ENCODE results near the gene TAF15.

Gene TAF15

GRCh38 chr17:35807371-35808144 lies 1.7 kb upstream of the TAF15 start:
- peaks cover 3 to 5% of the 10 kb centered on the region in 2 experiments for H3K4me1 ChIP-seq (ENCODE audit: control insufficient read depth in 1 of 2, insufficient read depth in 2 of 2, low read length in 2 of 2)
- H3K79me1 ChIP-seq (ENCODE audit: low read length): peaks cover 8% of the 10 kb centered on the region
- no peak overlapping the region for H2BK5ac ChIP-seq (ENCODE audit: low read depth, low read length, poor library complexity)
- no peak overlapping the region for H3K4me3 ChIP-seq (ENCODE audit: low read depth, low read length)
- H3K9ac ChIP-seq (ENCODE audit: low read length): no peak overlapping the region
- no peak overlapping the region for H2AK5ac ChIP-seq (ENCODE audit: low read length)
- no peak overlapping the region for H3K14ac ChIP-seq (ENCODE audit: low read length)
- H3K18ac ChIP-seq (ENCODE audit: low read length): no peak overlapping the region
- no peak overlapping the region for H3K4me2 ChIP-seq (ENCODE audit: low read length)
- no peak overlapping the region for H3K4ac ChIP-seq (ENCODE audit: low read depth, low read length)
- peaks cover 11% of the 10 kb centered on the region for H3K79me2 ChIP-seq (ENCODE audit: control insufficient read depth, insufficient read depth, low read length, poor library complexity)
- DNase-seq: no peak
- H4K91ac ChIP-seq (ENCODE audit: low read depth, low read length): no peak overlapping the region
- H2BK120ac ChIP-seq (ENCODE audit: insufficient read depth, low read length, poor library complexity): no peak overlapping the region
- no peak overlapping the region for H2AFZ ChIP-seq (ENCODE audit: insufficient read depth, low read length, poor library complexity)
- WGBS (ENCODE audit: extremely low coverage, insufficient coverage, insufficient read length): no CpG with 5 or more reads among the region's 7 CpGs
- H3K9me3 ChIP-seq (ENCODE audit: insufficient read depth, low read depth, low read length): peaks cover 1% of the 10 kb centered on the region
- no peak overlapping the region for H4K12ac ChIP-seq (ENCODE audit: low read depth, low read length)
- no peak overlapping the region for H3K27ac ChIP-seq (ENCODE audit: low read depth, low read length)
- no peak overlapping the region for H2BK12ac ChIP-seq (ENCODE audit: low read length)
- H3K23ac ChIP-seq (ENCODE audit: low read length): no peak overlapping the region
- no peak overlapping the region for H4K8ac ChIP-seq (ENCODE audit: low read depth, low read length)
- H3K36me3 ChIP-seq (ENCODE audit: control insufficient read depth in 1 of 2, insufficient read depth in 2 of 2, low read length in 2 of 2): no peaks in the 10 kb centered on the region
- H3K27me3 ChIP-seq (ENCODE audit: insufficient read depth, low read length): no peaks in the 10 kb centered on the region

GRCh38 chr17:35808240-35808961 lies 883 bp upstream of the TAF15 start:
- Histone ChIP-seq H3K27ac (ENCODE audit: low read depth, low read length) (no peak overlapping the region), H3K9ac (ENCODE audit: low read length) (no peak overlapping the region), H2BK12ac (ENCODE audit: low read length) (no peak overlapping the region), H3K4me2 (ENCODE audit: low read length) (peak overlapping the region; percentile 72), H3K27me3 (ENCODE audit: insufficient read depth, low read length) (no peaks in the 10 kb centered on the region), H3K9me3 (ENCODE audit: insufficient read depth, low read depth, low read length) (peaks cover 1% of the 10 kb centered on the region), H4K12ac (ENCODE audit: low read depth, low read length) (no peak overlapping the region), H3K79me1 (ENCODE audit: low read length) (peaks cover 8% of the 10 kb centered on the region), H2BK5ac (ENCODE audit: low read depth, low read length, poor library complexity) (no peak overlapping the region), H2AFZ (ENCODE audit: insufficient read depth, low read length, poor library complexity) (peak overlapping the region; percentile 59), H2AK5ac (ENCODE audit: low read length) (no peak overlapping the region), H3K4me3 (ENCODE audit: low read depth, low read length) (no peak overlapping the region), H3K36me3 (ENCODE audit: control insufficient read depth in 1 of 2, insufficient read depth in 2 of 2, low read length in 2 of 2) (no peaks in the 10 kb centered on the region), H3K4ac (ENCODE audit: low read depth, low read length) (no peak overlapping the region), H3K14ac (ENCODE audit: low read length) (no peak overlapping the region), H2BK120ac (ENCODE audit: insufficient read depth, low read length, poor library complexity) (no peak overlapping the region), H4K8ac (ENCODE audit: low read depth, low read length) (peak overlapping the region; percentile 37), H3K18ac (ENCODE audit: low read length) (no peak overlapping the region), H3K79me2 (ENCODE audit: control insufficient read depth, insufficient read depth, low read length, poor library complexity) (peaks cover 17% of the 10 kb centered on the region), H3K23ac (ENCODE audit: low read length) (no peak overlapping the region), H4K91ac (ENCODE audit: low read depth, low read length) (peak overlapping the region; percentile 52), H3K4me1 (ENCODE audit: control insufficient read depth in 1 of 2, insufficient read depth in 2 of 2, low read length in 2 of 2) (peaks cover 3 to 5% of the 10 kb centered on the region in 2 experiments)
- no peak for DNase-seq
- no CpG with 5 or more reads among the region's 19 CpGs for WGBS (ENCODE audit: extremely low coverage, insufficient coverage, insufficient read length)

DNA sequence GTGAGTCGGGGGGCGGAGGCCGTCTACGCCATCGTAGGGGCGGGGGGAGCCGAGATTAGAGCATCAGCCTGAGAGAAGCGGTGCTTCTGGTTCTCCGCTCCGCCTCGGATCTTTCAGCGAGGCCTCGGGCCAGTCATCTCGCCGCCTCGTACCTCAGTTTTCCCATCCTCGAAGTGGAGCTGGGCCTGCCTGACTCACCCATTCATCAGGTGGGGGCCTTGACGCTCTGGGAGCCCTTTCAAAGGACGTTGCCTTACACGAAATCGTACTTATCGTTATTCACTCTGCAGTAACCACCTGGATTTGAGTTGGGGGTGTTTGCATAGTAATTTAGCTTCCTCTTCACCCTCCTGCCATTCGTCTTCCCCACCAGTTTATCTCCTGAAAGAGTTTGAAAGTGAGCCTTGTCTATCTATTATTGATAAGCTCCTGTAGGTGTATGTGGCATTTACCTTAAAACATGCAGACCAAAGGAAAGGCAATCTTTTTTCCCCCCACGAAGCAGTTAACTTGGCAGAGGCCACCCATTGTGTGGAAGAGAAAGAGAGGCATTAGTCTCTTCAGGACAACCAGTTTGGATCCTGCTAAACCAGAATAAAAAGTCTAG lies 674 bp downstream of the TAF15 start:
- H3K9me3 ChIP-seq (ENCODE audit: insufficient read depth, low read depth, low read length): peaks cover 1% of the 10 kb centered on the region
- H3K27ac ChIP-seq (ENCODE audit: low read depth, low read length): peak overlapping the region; percentile 95
- DNase-seq: peak; percentile 20 to 41
- no peaks in the 10 kb centered on the region for H3K27me3 ChIP-seq (ENCODE audit: insufficient read depth, low read length)
- H4K8ac ChIP-seq (ENCODE audit: low read depth, low read length): peak overlapping the region; percentile 86
- H2BK12ac ChIP-seq (ENCODE audit: low read length): no peak overlapping the region
- H3K4ac ChIP-seq (ENCODE audit: low read depth, low read length): peak overlapping the region; percentile 64
- peak overlapping the region; percentile 86 for H3K4me2 ChIP-seq (ENCODE audit: low read length)
- no peak overlapping the region for H3K23ac ChIP-seq (ENCODE audit: low read length)
- H3K18ac ChIP-seq (ENCODE audit: low read length): peak overlapping the region; percentile 92
- peak overlapping the region; percentile 26 for H2AFZ ChIP-seq (ENCODE audit: insufficient read depth, low read length, poor library complexity)
- peaks cover 3 to 5% of the 10 kb centered on the region in 2 experiments for H3K4me1 ChIP-seq (ENCODE audit: control insufficient read depth in 1 of 2, insufficient read depth in 2 of 2, low read length in 2 of 2)
- H3K4me3 ChIP-seq (ENCODE audit: low read depth, low read length): peak overlapping the region; percentile 98
- peak overlapping the region; percentile 62 for H4K91ac ChIP-seq (ENCODE audit: low read depth, low read length)
- peaks cover 17% of the 10 kb centered on the region for H3K79me2 ChIP-seq (ENCODE audit: control insufficient read depth, insufficient read depth, low read length, poor library complexity)
- peaks cover 8% of the 10 kb centered on the region for H3K79me1 ChIP-seq (ENCODE audit: low read length)
- H3K9ac ChIP-seq (ENCODE audit: low read length): peak overlapping the region; percentile 99
- peak overlapping the region; percentile 80 for H3K14ac ChIP-seq (ENCODE audit: low read length)
- H2AK5ac ChIP-seq (ENCODE audit: low read length): no peak overlapping the region
- WGBS (ENCODE audit: extremely low coverage, insufficient coverage, insufficient read length): no CpG with 5 or more reads among the region's 24 CpGs
- H4K12ac ChIP-seq (ENCODE audit: low read depth, low read length): no peak overlapping the region
- peak overlapping the region; percentile 10 for H2BK5ac ChIP-seq (ENCODE audit: low read depth, low read length, poor library complexity)
- no peaks in the 10 kb centered on the region for H3K36me3 ChIP-seq (ENCODE audit: control insufficient read depth in 1 of 2, insufficient read depth in 2 of 2, low read length in 2 of 2)
- peak overlapping the region; percentile 16 for H2BK120ac ChIP-seq (ENCODE audit: insufficient read depth, low read length, poor library complexity)

DNA sequence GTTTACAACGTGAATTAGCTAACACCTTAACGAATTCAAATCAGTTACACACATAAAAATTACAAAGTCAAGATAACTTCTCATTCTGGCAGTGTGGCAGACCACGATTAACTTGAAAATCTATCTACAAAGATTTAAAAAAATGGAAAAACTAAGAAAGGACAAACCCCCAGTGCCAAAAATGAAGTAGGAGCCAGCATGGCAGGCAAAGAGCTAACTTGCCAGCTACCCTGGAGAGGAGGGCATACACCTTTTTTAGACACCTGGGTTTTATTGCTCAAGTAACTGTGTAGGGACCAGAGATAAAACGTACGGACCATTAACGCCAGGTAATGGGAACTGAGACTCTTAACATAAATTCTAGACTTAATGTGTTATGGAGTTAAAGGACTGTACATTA lies 2.5 kb downstream of the TAF15 start:
- no peak overlapping the region for H2AFZ ChIP-seq (ENCODE audit: insufficient read depth, low read length, poor library complexity)
- DNase-seq: no peak
- no peak overlapping the region for H2AK5ac ChIP-seq (ENCODE audit: low read length)
- peaks cover 8% of the 10 kb centered on the region for H3K79me1 ChIP-seq (ENCODE audit: low read length)
- no peak overlapping the region for H2BK5ac ChIP-seq (ENCODE audit: low read depth, low read length, poor library complexity)
- H3K4ac ChIP-seq (ENCODE audit: low read depth, low read length): peak overlapping the region; percentile 98
- H3K18ac ChIP-seq (ENCODE audit: low read length): no peak overlapping the region
- no peak overlapping the region for H3K14ac ChIP-seq (ENCODE audit: low read length)
- peaks cover 3 to 5% of the 10 kb centered on the region in 2 experiments for H3K4me1 ChIP-seq (ENCODE audit: control insufficient read depth in 1 of 2, insufficient read depth in 2 of 2, low read length in 2 of 2)
- H4K91ac ChIP-seq (ENCODE audit: low read depth, low read length): no peak overlapping the region
- H2BK120ac ChIP-seq (ENCODE audit: insufficient read depth, low read length, poor library complexity): no peak overlapping the region
- H3K27me3 ChIP-seq (ENCODE audit: insufficient read depth, low read length): no peaks in the 10 kb centered on the region
- no peak overlapping the region for H4K12ac ChIP-seq (ENCODE audit: low read depth, low read length)
- peaks cover 3 to 4% of the 10 kb centered on the region in 2 experiments for H3K36me3 ChIP-seq (ENCODE audit: control insufficient read depth in 1 of 2, insufficient read depth in 2 of 2, low read length in 2 of 2)
- no peaks in the 10 kb centered on the region for H3K9me3 ChIP-seq (ENCODE audit: insufficient read depth, low read depth, low read length)
- H3K79me2 ChIP-seq (ENCODE audit: control insufficient read depth, insufficient read depth, low read length, poor library complexity): peaks cover 18% of the 10 kb centered on the region
- H4K8ac ChIP-seq (ENCODE audit: low read depth, low read length): no peak overlapping the region
- H2BK12ac ChIP-seq (ENCODE audit: low read length): no peak overlapping the region
- WGBS (ENCODE audit: extremely low coverage, insufficient coverage, insufficient read length): no CpG with 5 or more reads among the region's 6 CpGs
- no peak overlapping the region for H3K4me2 ChIP-seq (ENCODE audit: low read length)
- no peak overlapping the region for H3K9ac ChIP-seq (ENCODE audit: low read length)
- no peak overlapping the region for H3K4me3 ChIP-seq (ENCODE audit: low read depth, low read length)
- H3K27ac ChIP-seq (ENCODE audit: low read depth, low read length): no peak overlapping the region
- no peak overlapping the region for H3K23ac ChIP-seq (ENCODE audit: low read length)

All from trophoblast cell (in vitro differentiated cells and primary cell).